K562 (cell line): ENCODE data around the gene PPP1CC. TPM values are rescaled to one million over a fixed set of nuclear protein-coding genes. Genes with fewer than 3 reads are reported as not detected.

Source experiments
- ATAC-seq: fragments of 200-7000 bp; cut with Tn5 transposase; 3 replicates; pipeline ENCODE4 v1.9.1; 2020; ENCODE audit warnings: moderate library complexity
- BruUV-seq: library from RNA; stranded (reverse); fragments of 400-500 nt; replicated peaks from 2 replicates; lab custom pipeline; 2021; lab: Mats Ljungman, UMichigan
- CTCF ChIA-PET: fragments of 300-600 bp; formaldehyde crosslinking; extraction: SDS; loops from one replicate; lab custom pipeline; 2021; ENCODE audit warnings: low intra/inter-chr PET ratio; lab: Yijun Ruan, JAX
- POLR2A ChIA-PET: fragments of 300-600, 350-650 bp; sonication (Branson Sonifier 250); formaldehyde crosslinking; extraction: SDS; loops from one replicate; lab custom pipeline; 2021; ENCODE audit warnings: antibody characterized with exemption, inconsistent platforms; lab: Yijun Ruan, JAX
- DNase-seq, 4 experiments: peaks; one replicate each; pipeline versions ENCODE4 v3.0.0 to v3.0.0-alpha.2; 2011 to 2018; ENCODE audit warnings: low spot score in 3 of 4, mixed read lengths in 3 of 4; ENCODE audit errors: extremely low read depth in 1 of 4
- FAIRE-seq: peaks from 2 replicates; lab custom pipeline; 2011; peaks lifted over from hg19 to GRCh38; lab: Jason Lieb, UNC
- H2AFZ ChIP-seq: 2 replicates; pipeline ENCODE4 v1.6.0; 2011; ENCODE audit warnings: low read depth, low read length, control low read depth, inconsistent platforms
- H3K27ac ChIP-seq: fragments of 200-600 bp; 3 replicates; pipeline ENCODE4 v1.8.0; 2011; ENCODE audit warnings: low read depth, mild to moderate bottlenecking, control low read depth, inconsistent platforms, low read length, moderate library complexity, mixed read lengths; ENCODE audit errors: extremely low read depth
- H3K27me3 ChIP-seq, 2 experiments: fragments of 300-600 bp in 1 of 2; 2 replicates in 1 of 2; 3 replicates in 1 of 2; pipeline versions ENCODE4 v1.6.0 to v1.8.0; 2011; ENCODE audit warnings: inconsistent platforms in 2 of 2, low read length in 2 of 2, mild to moderate bottlenecking in 1 of 2, mixed read lengths in 1 of 2, moderate library complexity in 1 of 2; ENCODE audit not compliant: control insufficient read depth in 2 of 2, insufficient read depth in 2 of 2
- H3K36me3 ChIP-seq: fragments of 300-600 bp; 3 replicates; pipeline ENCODE4 v1.8.0; 2011; ENCODE audit warnings: mild to moderate bottlenecking, low read length, inconsistent platforms; ENCODE audit not compliant: control insufficient read depth, insufficient read depth
- H3K4me1 ChIP-seq, 2 experiments: fragments of 200-600 bp in 1 of 2; replicated peaks in 1 of 2; 2 replicates in 1 of 2; 3 replicates in 1 of 2; pipeline versions ENCODE4 v1.5.1 to v1.8.0; 2011; ENCODE audit warnings: inconsistent platforms in 2 of 2, low read length in 2 of 2, mild to moderate bottlenecking in 1 of 2, mixed read lengths in 1 of 2, moderate library complexity in 1 of 2; ENCODE audit not compliant: control insufficient read depth in 2 of 2, insufficient read depth in 2 of 2
- H3K4me2 ChIP-seq: 2 replicates; pipeline ENCODE4 v1.6.1; 2011; ENCODE audit warnings: low read length, control low read depth, inconsistent platforms, mixed read lengths; ENCODE audit not compliant: insufficient read depth
- H3K4me3 ChIP-seq: fragments of 200-600 bp; sonication (generic), shearing (Covaris generic); 2 replicates; pipeline ENCODE4 v1.5.1; 2016; ENCODE audit warnings: control low read depth, inconsistent platforms
- H3K79me2 ChIP-seq: fragments of 200-600 bp; 3 replicates; pipeline ENCODE4 v1.8.0; 2011; ENCODE audit warnings: low read length, inconsistent platforms; ENCODE audit not compliant: control insufficient read depth, insufficient read depth
- H3K9ac ChIP-seq, 2 experiments: 2 replicates each; pipeline versions ENCODE4 v1.6.0 to v1.6.1; 2011; ENCODE audit warnings: low read depth in 2 of 2, low read length in 2 of 2, control low read depth in 1 of 2, inconsistent platforms in 1 of 2, mild to moderate bottlenecking in 1 of 2, mixed read lengths in 1 of 2; ENCODE audit not compliant: insufficient read depth in 1 of 2
- H3K9me1 ChIP-seq: one replicate; pipeline ENCODE4 v1.6.0; 2011; ENCODE audit warnings: inconsistent platforms, mild to moderate bottlenecking, low read length, moderate library complexity; ENCODE audit not compliant: control insufficient read depth, insufficient read depth
- H3K9me3 ChIP-seq: replicated peaks from 2 replicates; pipeline ENCODE4 v1.5.1; 2011; ENCODE audit warnings: low read depth, low read length, inconsistent platforms; ENCODE audit not compliant: control insufficient read depth, insufficient read depth
- H4K20me1 ChIP-seq: replicated peaks from 2 replicates; pipeline ENCODE4 v1.6.1; 2011; ENCODE audit warnings: low read length, inconsistent platforms, mixed read lengths; ENCODE audit not compliant: control insufficient read depth, insufficient read depth
- CBFA2T2 ChIP-seq: fragments of 450-650 bp; conservative IDR thresholded peaks from 2 replicates; pipeline ENCODE4 v1.6.1; 2017; ENCODE audit warnings: mild to moderate bottlenecking
- CBX1 ChIP-seq: sonication (generic); IDR thresholded peaks from 2 replicates; pipeline ENCODE4 v1.6.1; 2016; ENCODE audit warnings: antibody characterized with exemption, low read depth, mild to moderate bottlenecking
- ESRRA ChIP-seq: fragments of 450-650 bp; IDR thresholded peaks from 2 replicates; pipeline ENCODE4 v1.6.1; 2014; ENCODE audit warnings: low read depth, mild to moderate bottlenecking, moderate library complexity, borderline replicate concordance
- FIP1L1 ChIP-seq: fragments of 200-400 bp; formaldehyde crosslinking; IDR thresholded peaks from 2 replicates; pipeline ENCODE4 v1.6.1; 2018; ENCODE audit warnings: mild to moderate bottlenecking, low read depth, low read length; ENCODE audit not compliant: poor library complexity, severe bottlenecking
- HMG20A ChIP-seq: fragments of 450-650 bp; formaldehyde crosslinking; conservative IDR thresholded peaks from 2 replicates; pipeline ENCODE4 v1.4.0; 2020; ENCODE audit warnings: mild to moderate bottlenecking, mixed read lengths
- IRF2 ChIP-seq: sonication (generic); formaldehyde crosslinking; IDR thresholded peaks from 2 replicates; pipeline ENCODE4 v1.8.1; 2022; ENCODE audit warnings: mild to moderate bottlenecking, missing genetic modification reagents
- PPARD ChIP-seq: fragments of 250-450 bp; sonication (Bioruptor Pico); IDR thresholded peaks from 2 replicates; pipeline ENCODE4 v1.8.0; 2022; ENCODE audit warnings: inconsistent platforms, mild to moderate bottlenecking, moderate library complexity
- RAD21 ChIP-seq, 2 experiments: fragments of 250-450 bp in 1 of 2; fragments of 450-650 bp in 1 of 2; sonication (Bioruptor Pico) in 1 of 2; formaldehyde crosslinking in 1 of 2; IDR thresholded peaks in 1 of 2; conservative IDR thresholded peaks in 1 of 2; 2 replicates each; pipeline versions ENCODE4 v1.4.0 to v1.8.0; 2020 to 2022; ENCODE audit warnings: mild to moderate bottlenecking in 2 of 2, moderate library complexity in 1 of 2
- RAD51 ChIP-seq: fragments of 450-650 bp; IDR thresholded peaks from 2 replicates; pipeline ENCODE4 v1.7.1; 2016; ENCODE audit warnings: low read depth, mild to moderate bottlenecking, borderline replicate concordance
- RBM25 ChIP-seq: fragments of 200-400 bp; formaldehyde crosslinking; IDR thresholded peaks from 2 replicates; pipeline ENCODE4 v1.6.1; 2018; ENCODE audit warnings: low read length, low read depth, moderate library complexity; ENCODE audit not compliant: severe bottlenecking
- RBM39 ChIP-seq: fragments of 200-400 bp; formaldehyde crosslinking; optimal IDR thresholded peaks from 2 replicates; pipeline ENCODE3; 2018; ENCODE audit warnings: low read depth, low read length
- RHOXF2B ChIP-seq: fragments of 250-450 bp; sonication (Bioruptor Pico); conservative IDR thresholded peaks from 2 replicates; pipeline ENCODE4 v1.5.1; 2021
- SREBF2 ChIP-seq: sonication (generic); formaldehyde crosslinking; IDR thresholded peaks from 2 replicates; pipeline ENCODE4 v1.4.0; 2020; ENCODE audit warnings: mild to moderate bottlenecking, missing genetic modification reagents
- TFAM ChIP-seq: fragments of 250-450 bp; sonication (Bioruptor Pico); conservative IDR thresholded peaks from 2 replicates; pipeline ENCODE4 v1.5.0; 2021; ENCODE audit warnings: mild to moderate bottlenecking, moderate library complexity
- ZC3H4 ChIP-seq: sonication (generic); formaldehyde crosslinking; IDR thresholded peaks from 2 replicates; pipeline ENCODE4 v1.9.0; 2021; ENCODE audit warnings: missing genetic modification reagents, borderline replicate concordance
- ZNF165 ChIP-seq: fragments of 250-450 bp; sonication (Bioruptor Pico); IDR thresholded peaks from 2 replicates; pipeline ENCODE4 v1.4.0; 2020; ENCODE audit warnings: borderline replicate concordance
- ZNF239 ChIP-seq: fragments of 250-450 bp; sonication (Bioruptor Pico); IDR thresholded peaks from 2 replicates; pipeline ENCODE4 v1.4.0; 2020; ENCODE audit warnings: mild to moderate bottlenecking
- ZNF79 ChIP-seq: fragments of 250-450 bp; sonication (Bioruptor Pico); IDR thresholded peaks from 2 replicates; pipeline ENCODE4 v1.4.0; 2020; ENCODE audit warnings: low read depth, mild to moderate bottlenecking, moderate library complexity
- ZSCAN29 ChIP-seq: fragments of 450-650 bp; IDR thresholded peaks from 2 replicates; pipeline ENCODE4 v1.6.1; 2017
- WGBS: fragments of 100-300 bp; shearing (Covaris generic); methylation state at CpG from one replicate; pipeline ENCODE4 v1.1.6; 2016; ENCODE audit warnings: low coverage, mixed read lengths; ENCODE audit not compliant: insufficient coverage; ENCODE audit errors: missing lambda C conversion rate; 5-methylcytosine and 5-hydroxymethylcytosine counted together
- in situ Hi-C: fragments of 300-500 bp; cut with MboI; formaldehyde crosslinking; loops from 4 replicates; pipeline ENCODE4 v1.15.0; 2018; ENCODE audit warnings: inconsistent platforms, mixed read lengths
- intact Hi-C: fragments of 100-400 bp; cut with micrococcal nuclease; formaldehyde crosslinking; loops from 2 replicates; pipeline ENCODE4 v1.14.2; 2022
- polyA plus RNA-seq, 8 experiments: library from polyadenylated mRNA; depleted of rRNA in 4 of 8; stranded (reverse) in 5 of 8; unstranded in 3 of 8; fragments of >200 nt; fragmentation: Nextera tagmentation in 2 of 8; fragmentation: Illumina TruSeq in 1 of 8; extraction: Ambion mirVana in 2 of 8; extraction: Trizol in 1 of 8; gene quantifications; 2 replicates each; pipeline versions ENCODE4 v1.2.1 to v1.2.3, GENCODE V29; 2011 to 2014; ENCODE audit warnings: inconsistent platforms in 1 of 8, missing spikeins in 1 of 8
- total RNA-seq, 7 experiments: library from RNA; depleted of rRNA in 6 of 7; stranded (reverse); fragments of >200 nt in 6 of 7; fragmentation: Illumina TruSeq in 2 of 7; extraction: Trizol in 2 of 7; gene quantifications; 2 replicates each; pipeline versions ENCODE4 v1.2.1 to v1.2.3, GENCODE V29; 2011 to 2021; ENCODE audit warnings: low replicate concordance in 1 of 7
- TF ChIP-seq, protein P1 (sequence below): sonication (generic); formaldehyde crosslinking; IDR thresholded peaks from 2 replicates; pipeline ENCODE4 v1.5.0; 2020; ENCODE audit warnings: missing genetic modification reagents
- TF ChIP-seq, protein P2 (sequence below), 3 experiments: fragments of 200-800 bp in 1 of 3; sonication (Bioruptor generic) in 1 of 3; sonication (generic) in 1 of 3; formaldehyde crosslinking in 1 of 3; IDR thresholded peaks; 2 replicates each; pipeline versions ENCODE4 v1.6.1 to v1.8.0; 2016 to 2022; ENCODE audit warnings: mild to moderate bottlenecking in 2 of 3, missing compliant biosample characterization in 2 of 3, missing genetic modification characterization in 2 of 3, missing genetic modification reagents in 1 of 3
- TF ChIP-seq, protein P3 (sequence below): sonication (generic); formaldehyde crosslinking; IDR thresholded peaks from 2 replicates; pipeline ENCODE4 v1.9.0; 2022; ENCODE audit warnings: mild to moderate bottlenecking, missing genetic modification reagents

The PPP1CC gene
- total and polyA plus RNA-seq, 9 of the 15 experiments (the other 6 are each of a cell fraction or from before 2014, with no cell fraction given), result 67.4 to 286 (median 195) TPM

DNA sequence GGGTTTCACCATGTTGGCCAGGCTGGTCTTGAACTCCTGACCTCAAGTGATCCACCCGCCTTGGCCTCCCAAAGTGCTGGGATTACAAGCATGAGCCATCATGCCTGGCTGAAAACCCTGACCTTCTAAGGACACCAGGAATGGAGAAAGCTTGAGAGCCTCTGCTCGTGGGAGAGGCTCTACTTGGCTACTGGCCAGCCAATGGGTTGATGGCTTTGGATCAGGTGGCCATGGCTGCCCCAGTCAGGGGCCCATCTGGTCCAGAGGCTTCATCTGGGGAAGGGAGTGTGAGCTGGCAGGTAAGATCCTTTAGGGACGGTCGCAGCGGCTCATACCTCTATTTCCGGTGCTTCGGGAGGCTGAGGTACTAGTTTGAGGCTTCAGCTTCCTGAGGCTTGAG, 42.5 kb upstream of the PPP1CC start:
- CTCF ChIA-PET, result no interaction called here
- DNase-seq, result peak; percentile 46 to 62 (median 54)
- no peak for FAIRE-seq
- no peak overlapping the region for H3K4me2 ChIP-seq
- in situ Hi-C loops, result no loop called here
- intact Hi-C loops, result no loop called here
- H3K36me3 ChIP-seq, result no peaks in the 10 kb centered on the region
- BruUV-seq, result no TSS peak
- no peak overlapping the region for H3K4me3 ChIP-seq
- H3K79me2 ChIP-seq, result no peaks in the 10 kb centered on the region
- H3K27ac ChIP-seq, result no peak overlapping the region
- no peaks in the 10 kb centered on the region for H3K27me3 ChIP-seq
- H4K20me1 ChIP-seq, result no peaks in the 10 kb centered on the region
- H2AFZ ChIP-seq, result no peak overlapping the region
- POLR2A ChIA-PET, result interaction anchor here (0.6 to 1.4 kb wide), 3 partner anchors 9 to 68 kb away, joined by 3 to 5 read pairs (median 5); no protein-coding TSS in a partner anchor
- peaks cover 0 to 10% of the 10 kb centered on the region in 2 experiments; a peak in 4 of 5 replicates for H3K4me1 ChIP-seq
- H3K9me1 ChIP-seq, result no peaks in the 10 kb centered on the region
- H3K9ac ChIP-seq, result no peak overlapping the region
- 33% methylated on average over 6 of the region's 7 CpGs for WGBS
- no peaks in the 10 kb centered on the region for H3K9me3 ChIP-seq
- ATAC-seq, result peak; percentile 76
- TF ChIP-seq ZC3H4 (CRISPR knock-in tag), result no peak
- no peak for TF ChIP-seq ZNF79 (CRISPR knock-in tag)
- TF ChIP-seq FIP1L1, result no peak
- no peak for TF ChIP-seq IRF2
- TF ChIP-seq, protein P1, sequence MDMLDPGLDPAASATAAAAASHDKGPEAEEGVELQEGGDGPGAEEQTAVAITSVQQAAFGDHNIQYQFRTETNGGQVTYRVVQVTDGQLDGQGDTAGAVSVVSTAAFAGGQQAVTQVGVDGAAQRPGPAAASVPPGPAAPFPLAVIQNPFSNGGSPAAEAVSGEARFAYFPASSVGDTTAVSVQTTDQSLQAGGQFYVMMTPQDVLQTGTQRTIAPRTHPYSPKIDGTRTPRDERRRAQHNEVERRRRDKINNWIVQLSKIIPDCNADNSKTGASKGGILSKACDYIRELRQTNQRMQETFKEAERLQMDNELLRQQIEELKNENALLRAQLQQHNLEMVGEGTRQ (CRISPR knock-in tag), result peak; percentile 77
- no peak for TF ChIP-seq RBM39
- TF ChIP-seq ZSCAN29, result no peak
- no peak for TF ChIP-seq PPARD (CRISPR knock-in tag)
- no peak for TF ChIP-seq RBM25
- peak; percentile 34; the same call in 1 of the 2 replicates for TF ChIP-seq ESRRA
- TF ChIP-seq, protein P2, sequence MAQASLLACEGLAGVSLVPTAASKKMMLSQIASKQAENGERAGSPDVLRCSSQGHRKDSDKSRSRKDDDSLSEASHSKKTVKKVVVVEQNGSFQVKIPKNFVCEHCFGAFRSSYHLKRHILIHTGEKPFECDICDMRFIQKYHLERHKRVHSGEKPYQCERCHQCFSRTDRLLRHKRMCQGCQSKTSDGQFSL (CRISPR knock-in tag; IDR thresholded peaks at IDR 0.05), result no peak
- TF ChIP-seq, protein P2 (tag; IDR thresholded peaks at IDR 0.05), result no peak
- no peak for TF ChIP-seq ZNF165 (CRISPR knock-in tag)
- TF ChIP-seq SREBF2 (CRISPR knock-in tag), result no peak
- no peak for TF ChIP-seq HMG20A (CRISPR knock-in tag)
- no peak for TF ChIP-seq RHOXF2B (CRISPR knock-in tag)
- TF ChIP-seq ZNF239, result no peak
- TF ChIP-seq CBFA2T2, result no peak
- TF ChIP-seq TFAM (CRISPR knock-in tag), result no peak
- TF ChIP-seq RAD51, result peak; percentile 65
- TF ChIP-seq, protein P3, sequence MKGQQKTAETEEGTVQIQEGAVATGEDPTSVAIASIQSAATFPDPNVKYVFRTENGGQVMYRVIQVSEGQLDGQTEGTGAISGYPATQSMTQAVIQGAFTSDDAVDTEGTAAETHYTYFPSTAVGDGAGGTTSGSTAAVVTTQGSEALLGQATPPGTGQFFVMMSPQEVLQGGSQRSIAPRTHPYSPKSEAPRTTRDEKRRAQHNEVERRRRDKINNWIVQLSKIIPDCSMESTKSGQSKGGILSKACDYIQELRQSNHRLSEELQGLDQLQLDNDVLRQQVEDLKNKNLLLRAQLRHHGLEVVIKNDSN (CRISPR knock-in tag), result peak; percentile 71
- no peak for TF ChIP-seq CBX1
- TF ChIP-seq RAD21 (CRISPR knock-in tag; conservative IDR thresholded peaks at IDR 0.05 in 1 of 2, IDR thresholded peaks at IDR 0.05 in 1 of 2), result no peak
